ENCODE data around the gene GRIP2. TPM values are rescaled to one million over a fixed set of nuclear protein-coding genes. Genes with fewer than 3 reads are reported as not detected.

The GRIP2 gene
- total RNA-seq, 1 donor from 2014 or later, result not detected

DNA sequence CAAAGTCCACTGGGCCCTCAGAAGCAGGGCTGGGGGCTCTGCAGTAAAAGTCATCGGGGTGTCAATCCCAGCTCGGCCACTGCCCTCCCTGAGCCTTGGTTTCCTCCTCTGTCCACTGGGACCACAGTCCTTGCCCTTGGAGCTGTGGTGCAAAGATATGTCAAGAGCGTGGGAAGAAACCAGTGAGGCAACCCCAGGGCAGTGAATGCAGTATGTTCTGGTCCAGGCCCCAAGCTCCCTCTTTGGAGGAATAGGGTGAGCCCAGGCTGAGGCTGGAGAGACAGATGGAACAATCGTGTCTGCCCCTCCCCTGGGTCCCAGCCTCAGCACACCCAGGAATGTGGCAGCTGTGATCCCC is 779 bp downstream of the GRIP2 start:
- DNase-seq (ENCODE audit: low read depth, low spot score), result no peak

DNA sequence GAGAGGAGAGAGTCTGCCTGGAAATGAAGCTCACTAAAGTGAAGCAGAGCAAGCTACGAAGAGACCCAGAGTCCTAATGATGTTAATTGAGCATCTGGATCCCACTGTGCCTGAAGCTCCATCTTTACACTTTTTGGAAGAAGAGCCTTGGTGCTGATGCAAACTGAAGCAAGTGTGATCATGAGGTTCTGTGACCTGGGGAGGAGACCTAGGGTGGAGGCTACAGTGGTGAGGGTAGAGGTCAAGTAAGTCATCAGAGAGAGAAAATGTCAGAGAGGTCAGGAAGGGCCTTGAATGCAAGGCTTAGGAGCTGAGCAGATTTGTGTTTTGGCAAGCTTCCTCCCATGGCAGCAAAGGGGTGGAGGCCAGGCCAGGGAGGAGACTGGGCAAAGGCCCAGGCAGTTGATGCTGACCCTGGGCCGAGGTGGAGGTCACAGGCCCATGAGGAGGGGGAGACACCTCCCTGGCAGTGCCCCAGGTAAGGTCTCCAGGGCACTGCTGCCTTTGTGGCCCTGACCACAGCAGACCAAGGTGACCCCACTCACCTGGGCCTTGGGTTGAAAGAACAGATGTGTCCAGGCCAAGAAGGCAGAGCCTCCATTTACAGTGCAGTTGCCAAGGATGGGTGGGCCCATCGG is 1.6 kb downstream of the GRIP2 start:
- no peak for DNase-seq (ENCODE audit: low read depth, low spot score)

DNA sequence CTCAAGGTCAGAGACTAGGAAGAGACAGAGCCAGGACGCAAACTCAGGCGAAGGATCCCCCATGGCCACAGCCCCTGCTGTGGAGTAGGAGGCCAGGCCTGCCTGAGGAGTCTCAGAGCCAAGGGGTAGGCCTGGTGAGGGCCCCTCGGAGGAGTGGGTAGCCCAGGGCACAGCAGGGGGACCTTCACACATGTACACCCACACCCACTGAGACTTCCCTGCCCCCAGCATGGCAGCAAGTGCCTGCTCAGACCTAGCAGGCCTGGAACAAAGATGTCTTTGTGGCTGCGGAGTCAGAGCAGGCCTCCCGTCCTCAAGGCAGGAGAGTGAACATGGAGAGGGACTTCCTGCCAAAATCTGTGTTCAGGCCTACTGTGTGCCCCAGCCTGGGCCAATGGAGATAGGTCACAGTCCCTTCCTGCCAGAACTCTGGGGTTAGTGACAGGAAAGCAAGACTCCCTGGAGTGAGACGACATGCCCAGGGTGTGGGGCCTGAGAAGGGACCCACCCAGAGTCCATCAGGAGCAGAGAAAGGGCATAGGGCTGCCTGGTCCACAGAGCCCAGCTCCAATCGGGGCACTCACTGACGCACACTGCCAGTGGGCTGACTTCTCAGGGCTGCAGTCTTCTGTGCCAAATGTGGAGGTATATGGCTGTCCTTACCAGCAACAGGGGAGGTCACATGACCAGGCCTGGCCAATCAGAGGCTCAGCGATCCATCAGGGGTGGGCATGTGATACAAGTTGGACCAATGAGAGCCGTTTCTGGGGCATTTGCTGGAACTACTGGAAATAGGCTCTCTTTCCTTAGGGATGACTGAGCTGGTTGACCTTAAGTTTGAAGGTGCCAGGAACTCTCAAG is 2.3 kb downstream of the GRIP2 start:
- no peak for DNase-seq (ENCODE audit: low read depth, low spot score)

- no peak for DNase-seq (ENCODE audit: low read depth, low spot score)
Measured at GRCh38 chr3:14536837-14537589, 3.1 kb downstream of the GRIP2 start.

GRCh38 chr3:14536055-14536815 is 3.9 kb downstream of the GRIP2 start:
- no peak for DNase-seq (ENCODE audit: low read depth, low spot score)

DNA sequence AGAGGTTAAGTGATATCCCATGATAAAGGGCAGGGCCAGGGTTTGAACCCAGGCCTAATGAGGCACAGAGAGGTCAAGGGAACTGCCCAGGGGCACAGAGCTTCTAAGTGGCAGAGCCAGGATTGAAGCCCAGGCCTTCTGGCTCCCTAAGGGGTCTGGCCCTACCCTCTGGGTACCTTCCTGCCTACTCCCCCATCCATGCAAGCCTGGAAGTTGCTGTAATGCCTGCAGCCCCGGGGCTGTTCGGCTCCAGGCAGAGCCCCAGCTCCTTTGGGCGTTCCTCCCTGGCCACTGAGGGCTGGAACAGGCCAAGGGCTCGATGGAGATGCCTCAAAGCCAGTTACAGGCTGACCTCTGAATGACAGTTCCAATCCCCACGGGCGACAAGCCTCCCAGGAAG is 4.5 kb downstream of the GRIP2 start:
- DNase-seq (ENCODE audit: low read depth, low spot score), result no peak

DNA sequence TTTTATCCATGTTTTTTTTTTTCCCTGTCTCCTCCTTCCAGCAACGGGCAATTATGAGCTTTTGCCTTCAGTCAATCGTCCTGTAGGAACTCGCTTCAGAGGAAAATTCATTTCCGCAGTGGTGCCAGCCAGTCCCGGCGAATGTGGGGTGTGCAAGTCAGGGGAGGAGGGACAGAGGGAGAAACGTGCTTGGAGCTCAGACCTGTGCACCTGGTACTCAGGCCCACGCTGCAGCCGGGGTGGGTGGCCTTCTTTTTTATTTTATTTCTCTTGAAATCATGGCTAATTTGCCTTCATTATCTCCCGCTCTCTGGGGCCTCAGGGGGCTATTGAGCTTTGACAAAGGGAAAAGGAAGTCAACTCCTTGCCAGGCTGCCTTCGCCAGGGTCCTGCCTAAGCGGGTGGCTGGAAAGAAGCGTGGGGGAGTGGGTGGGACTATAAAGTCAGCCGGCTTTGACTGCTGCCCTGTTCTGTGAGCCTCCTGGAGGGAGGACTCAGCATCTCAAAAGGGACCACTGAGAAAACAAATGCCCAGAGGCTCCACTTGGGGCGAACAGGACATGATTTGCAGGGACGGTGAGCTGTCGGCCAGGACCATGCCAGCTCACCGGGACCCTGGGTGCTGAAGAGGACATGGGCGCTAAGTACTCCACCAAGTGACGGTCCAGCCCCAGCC is 5.5 kb downstream of the GRIP2 start:
- DNase-seq (ENCODE audit: low read depth, low spot score), result no peak

- DNase-seq (ENCODE audit: low read depth, low spot score), result no peak
Measured at GRCh38 chr3:14533457-14533958, 6.6 kb downstream of the GRIP2 start.

DNA sequence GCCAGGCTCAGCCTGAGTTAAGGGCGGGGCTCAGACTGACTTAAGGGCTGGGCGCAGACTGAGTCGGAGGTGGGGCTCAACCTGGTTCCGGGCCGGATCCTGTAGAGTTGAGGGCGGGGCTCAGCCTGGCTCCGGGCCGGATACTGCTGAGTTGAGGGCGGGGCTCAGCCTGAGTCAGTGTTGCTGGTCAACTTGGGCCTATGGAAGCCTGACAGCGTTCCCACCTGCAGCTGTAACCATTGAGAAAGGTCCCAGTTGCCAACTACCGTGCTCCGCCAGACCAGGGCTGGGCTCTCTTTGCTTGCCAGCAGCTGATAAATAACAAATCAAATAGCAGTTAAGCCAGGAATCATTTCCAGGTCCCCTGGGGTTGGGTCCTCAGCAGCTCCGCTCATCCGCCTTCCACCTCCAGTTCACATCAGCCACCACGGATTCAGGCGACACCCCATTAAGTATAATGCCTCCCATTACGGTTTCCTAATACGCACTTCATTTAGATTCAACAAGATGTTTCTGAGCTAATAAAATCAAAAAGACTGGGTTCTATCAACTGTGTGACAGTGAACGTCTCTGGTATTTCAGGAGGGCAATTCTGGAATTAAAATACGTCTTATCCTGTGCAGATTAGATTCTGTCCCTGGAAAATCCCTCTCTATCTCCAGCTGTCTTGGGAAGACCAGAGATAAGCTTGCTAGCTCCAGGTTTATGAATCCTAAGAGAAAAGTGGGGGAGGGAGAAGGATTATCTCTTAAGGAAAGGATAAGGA is 7.3 kb downstream of the GRIP2 start:
- DNase-seq (ENCODE audit: low read depth, low spot score), result no peak

DNA sequence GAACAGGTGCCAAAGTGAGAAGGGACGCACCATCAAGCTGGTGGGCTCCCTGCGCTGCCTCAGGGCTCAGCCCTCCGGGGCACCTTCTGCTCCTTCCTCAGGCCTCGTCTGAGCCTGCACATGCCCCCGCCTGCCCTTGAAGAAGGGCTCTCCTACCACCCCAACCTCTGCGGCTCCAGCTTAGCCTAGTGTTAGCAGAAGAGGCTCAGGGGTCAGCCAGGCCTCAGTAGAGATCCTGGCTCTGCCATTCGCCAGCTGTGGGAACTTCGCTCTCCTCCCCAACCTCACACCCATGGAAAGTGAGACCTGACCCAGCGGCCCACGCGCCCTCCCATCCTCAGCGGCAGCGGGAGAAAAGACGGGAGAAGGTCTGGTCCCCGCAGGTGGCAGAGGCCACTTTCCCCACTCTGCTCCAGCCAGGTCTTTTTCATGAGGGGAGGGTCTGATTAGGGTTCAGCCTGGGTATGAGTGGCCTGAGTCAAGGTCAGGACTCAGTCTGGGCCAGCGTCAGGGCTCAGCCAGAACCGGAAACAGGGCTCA is 8.2 kb downstream of the GRIP2 start:
- DNase-seq (ENCODE audit: low read depth, low spot score), result no peak

- DNase-seq (ENCODE audit: low read depth, low spot score), result no peak
Measured at GRCh38 chr3:14528081-14528480, 12.1 kb downstream of the GRIP2 start.

GRCh38 chr3:14525685-14526631 is 14.2 kb downstream of the GRIP2 start:
- no peak for DNase-seq (ENCODE audit: low read depth, low spot score)

- DNase-seq (ENCODE audit: low read depth, low spot score), result no peak
Measured at GRCh38 chr3:14524920-14525660, 15.1 kb downstream of the GRIP2 start.

DNA sequence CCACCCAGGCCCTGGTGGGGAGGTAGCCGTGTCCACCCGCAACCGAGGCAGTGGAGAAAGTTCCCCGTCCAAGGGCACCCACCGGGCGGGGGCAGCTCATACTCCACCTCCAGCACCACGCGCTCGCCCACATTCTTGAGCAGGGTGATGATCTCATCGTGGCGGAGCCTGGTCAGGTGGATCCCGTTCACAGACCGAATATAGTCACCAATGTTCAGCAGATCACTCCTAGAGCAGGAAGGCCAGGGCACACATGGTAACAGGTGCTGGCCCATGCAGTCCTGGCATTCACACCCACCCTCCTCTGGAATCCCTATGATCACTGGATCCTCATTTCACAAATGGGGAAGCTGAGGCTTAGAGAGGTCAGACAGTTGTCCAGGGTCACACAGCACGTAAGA is 15.8 kb downstream of the GRIP2 start:
- no peak for DNase-seq (ENCODE audit: low read depth, low spot score)

DNA sequence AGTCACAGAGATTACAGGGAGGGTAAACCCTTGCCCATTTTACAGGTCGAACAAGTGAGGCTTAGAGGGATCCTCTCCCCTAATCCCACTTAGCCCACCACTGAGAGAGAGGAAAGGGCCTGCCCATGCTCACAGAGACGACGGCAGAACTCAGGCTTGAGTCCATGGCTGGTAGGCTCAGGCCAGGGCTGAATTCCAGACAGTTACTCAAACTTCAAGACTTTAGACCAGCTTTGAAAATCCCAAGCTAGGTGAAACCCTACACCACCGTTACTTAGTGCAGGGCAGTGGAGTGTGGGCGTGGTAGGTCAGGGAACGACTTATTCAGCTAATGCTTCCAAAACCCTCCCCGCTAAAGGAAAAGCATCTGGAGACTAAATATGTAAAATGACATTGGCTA is 16.4 kb downstream of the GRIP2 start:
- no peak for DNase-seq (ENCODE audit: low read depth, low spot score)

GRCh38 chr3:14522768-14523167 is 17.4 kb downstream of the GRIP2 start:
- DNase-seq (ENCODE audit: low read depth, low spot score), result no peak

GRCh38 chr3:14522129-14522691 is 17.9 kb downstream of the GRIP2 start:
- no peak for DNase-seq (ENCODE audit: low read depth, low spot score)

GRCh38 chr3:14521611-14522010 is 18.5 kb downstream of the GRIP2 start:
- no peak for DNase-seq (ENCODE audit: low read depth, low spot score)
